K562 (cell line): ENCODE measurements around the gene PIM3.

Experiments
- ATF7 ChIP-seq: fragments of 450-650 bp; IDR thresholded peaks from 2 replicates; pipeline ENCODE4 v1.7.1; 2014; ENCODE audit warnings: mild to moderate bottlenecking, moderate library complexity
- CHD1 ChIP-seq: fragments of 200-600 bp; sonication (generic); IDR thresholded peaks from one replicate; pipeline ENCODE4 v1.6.1; 2012; ENCODE audit warnings: mild to moderate bottlenecking, moderate library complexity, low read length, inconsistent platforms
- CTCF ChIP-seq, 3 experiments: IDR thresholded peaks in 2 of 3; conservative IDR thresholded peaks in 1 of 3; 2 replicates each; pipeline ENCODE4 v1.5.1; 2011 to 2012; ENCODE audit warnings: low read length in 3 of 3, mild to moderate bottlenecking in 3 of 3, control low read depth in 2 of 3, improper control_type of control experiment in 1 of 3, inconsistent platforms in 1 of 3, low read depth in 1 of 3, mixed read lengths in 1 of 3, moderate library complexity in 1 of 3; ENCODE audit not compliant: insufficient read depth in 2 of 3
- EP300 ChIP-seq: IDR thresholded peaks from 2 replicates; pipeline ENCODE4 v1.6.1; 2012; ENCODE audit warnings: low read length, improper control_type of control experiment
- ESRRA ChIP-seq: fragments of 450-650 bp; IDR thresholded peaks from 2 replicates; pipeline ENCODE4 v1.6.1; 2014; ENCODE audit warnings: low read depth, mild to moderate bottlenecking, moderate library complexity, borderline replicate concordance
- KLF1 ChIP-seq: fragments of 450-650 bp; IDR thresholded peaks from 2 replicates; pipeline ENCODE4 v1.6.1; 2016; ENCODE audit warnings: missing genetic modification characterization, missing compliant biosample characterization
- MCM5 ChIP-seq: fragments of 450-650 bp; IDR thresholded peaks from 2 replicates; pipeline ENCODE4 v1.6.1; 2016; ENCODE audit warnings: low read depth
- PTBP1 ChIP-seq: fragments of 200-400 bp; formaldehyde crosslinking; IDR thresholded peaks from 2 replicates; pipeline ENCODE4 v1.6.1; 2017; ENCODE audit warnings: low read depth, low read length
- SMC3 ChIP-seq: conservative IDR thresholded peaks from 2 replicates; pipeline ENCODE4 v1.6.1; 2011; ENCODE audit warnings: low read depth, low read length, improper control_type of control experiment; ENCODE audit not compliant: insufficient read depth
- THAP12 ChIP-seq: fragments of 250-450 bp; sonication (Bioruptor Pico); IDR thresholded peaks from 2 replicates; pipeline ENCODE4 v1.9.0; 2021; ENCODE audit warnings: mild to moderate bottlenecking, inconsistent platforms
- ZKSCAN1 ChIP-seq: fragments of 150-350 bp; IDR thresholded peaks from 2 replicates; pipeline ENCODE4 v1.6.1; 2016; ENCODE audit warnings: low read depth, low read length

GRCh38 chr22:49918911-49919881, 41.4 kb upstream of the PIM3 start:
- TF ChIP-seq KLF1 (tag) (no peak), ZKSCAN1 (no peak), THAP12 (CRISPR knock-in tag) (no peak), CHD1 (no peak), ATF7 (no peak), EP300 (no peak), SMC3 (no peak), CTCF (IDR thresholded peaks at IDR 0.05 in 2 of 3, conservative IDR thresholded peaks at IDR 0.05 in 1 of 3; ENCODE audit: insufficient read depth in 2 of 3, low read depth in 1 of 3, low read length in 3 of 3) (no peak), MCM5 (no peak), ESRRA (no peak), PTBP1 (no peak)
